ENCODE measurements around the gene SOCS7.

SOCS7 gene

DNA sequence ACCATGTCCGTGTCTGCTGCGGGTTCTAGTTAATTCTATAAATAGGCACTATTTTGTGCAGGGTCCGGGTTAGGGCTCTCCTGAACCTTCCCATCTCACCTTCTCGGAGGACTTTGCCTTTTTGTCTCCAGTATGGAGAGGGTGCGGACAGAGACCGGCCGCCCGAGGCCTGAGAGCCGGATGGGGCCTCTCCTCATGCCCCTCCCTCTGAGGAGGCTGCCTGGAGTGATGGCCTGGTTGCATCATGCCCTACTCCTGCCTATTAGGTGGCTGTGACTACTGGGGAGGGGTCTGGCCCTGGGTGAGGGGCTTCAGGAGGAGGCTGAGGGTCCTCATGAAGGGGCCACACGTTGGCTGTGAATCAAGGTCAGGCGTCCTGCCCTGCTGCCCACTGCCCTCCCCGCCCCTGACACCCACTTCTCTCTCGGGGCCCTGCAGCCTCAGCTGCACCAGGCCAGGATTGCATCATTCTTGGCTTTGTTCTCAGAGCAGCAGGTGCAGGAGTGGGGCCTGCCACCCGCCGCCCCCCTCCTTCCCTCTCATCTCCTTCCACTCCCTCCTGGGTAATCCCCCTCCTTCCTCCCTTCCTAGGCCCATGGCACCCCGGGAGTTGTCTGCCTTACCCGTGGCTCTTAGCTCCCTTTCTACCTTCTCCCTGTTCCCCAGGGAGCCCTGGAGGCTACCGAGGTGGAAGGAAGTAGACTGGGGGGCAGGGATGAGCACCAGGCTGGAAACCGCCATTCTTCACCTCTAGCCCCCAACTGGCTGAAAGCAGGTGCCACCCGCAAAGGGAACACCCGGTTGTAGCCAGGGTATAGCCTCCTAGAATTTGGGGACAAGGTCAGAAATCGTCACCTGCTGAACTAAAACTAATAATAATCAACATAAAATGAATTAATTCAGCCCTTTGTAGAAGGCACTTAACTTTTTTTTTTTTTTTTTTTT is 63.9 kb downstream of the SOCS7 start:
- H3K4me3 ChIP-seq (ENCODE audit: low read depth, low read length): peak overlapping the region; percentile 38
- TF ChIP-seq, protein P1, sequence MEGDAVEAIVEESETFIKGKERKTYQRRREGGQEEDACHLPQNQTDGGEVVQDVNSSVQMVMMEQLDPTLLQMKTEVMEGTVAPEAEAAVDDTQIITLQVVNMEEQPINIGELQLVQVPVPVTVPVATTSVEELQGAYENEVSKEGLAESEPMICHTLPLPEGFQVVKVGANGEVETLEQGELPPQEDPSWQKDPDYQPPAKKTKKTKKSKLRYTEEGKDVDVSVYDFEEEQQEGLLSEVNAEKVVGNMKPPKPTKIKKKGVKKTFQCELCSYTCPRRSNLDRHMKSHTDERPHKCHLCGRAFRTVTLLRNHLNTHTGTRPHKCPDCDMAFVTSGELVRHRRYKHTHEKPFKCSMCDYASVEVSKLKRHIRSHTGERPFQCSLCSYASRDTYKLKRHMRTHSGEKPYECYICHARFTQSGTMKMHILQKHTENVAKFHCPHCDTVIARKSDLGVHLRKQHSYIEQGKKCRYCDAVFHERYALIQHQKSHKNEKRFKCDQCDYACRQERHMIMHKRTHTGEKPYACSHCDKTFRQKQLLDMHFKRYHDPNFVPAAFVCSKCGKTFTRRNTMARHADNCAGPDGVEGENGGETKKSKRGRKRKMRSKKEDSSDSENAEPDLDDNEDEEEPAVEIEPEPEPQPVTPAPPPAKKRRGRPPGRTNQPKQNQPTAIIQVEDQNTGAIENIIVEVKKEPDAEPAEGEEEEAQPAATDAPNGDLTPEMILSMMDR (IDR thresholded peaks at IDR 0.05; ENCODE audit: low read depth, low read length): no peak
- H3K36me3 ChIP-seq: no peaks in the 10 kb centered on the region
- peak; percentile 84 for DNase-seq
- H3K27me3 ChIP-seq: no peaks in the 10 kb centered on the region
- peaks cover 25% of the 10 kb centered on the region for H3K4me1 ChIP-seq
- H3K9me3 ChIP-seq: no peaks in the 10 kb centered on the region

DNA sequence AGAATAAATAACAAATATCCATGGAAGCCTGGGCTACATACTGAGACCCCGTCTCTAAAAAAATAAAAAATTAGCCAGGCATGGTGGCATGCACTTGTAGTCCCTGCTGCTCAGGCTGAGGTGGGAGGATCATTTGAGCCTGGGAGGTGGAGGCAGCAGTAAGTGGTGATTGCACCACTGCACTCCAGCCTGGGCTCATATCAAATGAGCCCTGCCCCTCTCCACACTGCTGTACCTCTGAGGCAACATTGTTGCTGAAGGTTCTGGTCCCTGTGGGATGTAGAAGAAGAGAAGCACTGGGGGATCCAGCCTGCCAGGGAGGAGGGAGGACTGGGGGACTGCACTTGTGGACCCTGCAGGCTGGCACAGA is 65.2 kb downstream of the SOCS7 start:
- Histone ChIP-seq H3K4me3 (ENCODE audit: low read depth, low read length) (no peak overlapping the region), H3K36me3 (no peaks in the 10 kb centered on the region), H3K27me3 (no peaks in the 10 kb centered on the region), H3K4me1 (peaks cover 37% of the 10 kb centered on the region), H3K9me3 (no peaks in the 10 kb centered on the region)
- no peak for DNase-seq
- TF ChIP-seq, protein P1 (IDR thresholded peaks at IDR 0.05; ENCODE audit: low read depth, low read length): no peak

DNA sequence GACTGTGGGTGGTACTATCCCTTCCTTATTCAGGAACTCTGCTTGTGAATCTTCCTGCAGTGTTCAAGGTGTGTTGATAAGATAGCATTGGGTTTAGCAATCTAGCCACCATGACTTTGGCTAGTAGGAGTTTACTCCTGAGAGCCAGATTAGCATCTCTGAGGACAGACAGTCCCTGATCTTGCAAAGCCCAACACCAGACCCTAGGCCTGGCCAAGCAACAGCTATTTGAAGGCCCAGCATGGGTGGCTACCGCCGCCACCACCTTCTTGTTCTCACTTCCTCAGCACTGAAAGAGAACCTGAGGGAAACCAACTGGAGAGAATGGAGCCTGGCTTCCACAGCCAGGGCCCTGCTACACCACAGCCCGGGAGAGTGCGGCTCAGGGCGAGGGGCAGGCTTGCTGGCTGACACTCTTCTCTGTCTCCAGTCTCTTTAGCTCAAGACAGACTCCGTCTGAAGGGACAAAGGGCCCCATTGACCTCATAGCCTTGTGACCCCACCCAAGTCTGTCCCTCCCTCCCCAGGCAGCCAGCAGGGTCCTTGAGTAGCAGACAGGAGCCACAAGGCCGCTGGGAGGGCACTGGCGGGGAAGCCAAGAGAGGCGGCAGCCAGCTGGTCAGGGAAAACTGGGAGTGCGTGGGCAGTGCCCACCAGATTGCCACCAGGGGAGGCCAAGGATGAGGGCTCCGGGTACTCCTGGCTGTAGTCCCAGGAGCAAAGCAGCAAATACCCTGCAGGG is 65.7 kb downstream of the SOCS7 start:
- Histone ChIP-seq H3K4me1 (peaks cover 37% of the 10 kb centered on the region), H3K36me3 (no peaks in the 10 kb centered on the region), H3K27me3 (no peaks in the 10 kb centered on the region), H3K9me3 (no peaks in the 10 kb centered on the region), H3K4me3 (ENCODE audit: low read depth, low read length) (no peak overlapping the region)
- no peak for DNase-seq
- TF ChIP-seq, protein P1 (IDR thresholded peaks at IDR 0.05; ENCODE audit: low read depth, low read length): no peak

DNA sequence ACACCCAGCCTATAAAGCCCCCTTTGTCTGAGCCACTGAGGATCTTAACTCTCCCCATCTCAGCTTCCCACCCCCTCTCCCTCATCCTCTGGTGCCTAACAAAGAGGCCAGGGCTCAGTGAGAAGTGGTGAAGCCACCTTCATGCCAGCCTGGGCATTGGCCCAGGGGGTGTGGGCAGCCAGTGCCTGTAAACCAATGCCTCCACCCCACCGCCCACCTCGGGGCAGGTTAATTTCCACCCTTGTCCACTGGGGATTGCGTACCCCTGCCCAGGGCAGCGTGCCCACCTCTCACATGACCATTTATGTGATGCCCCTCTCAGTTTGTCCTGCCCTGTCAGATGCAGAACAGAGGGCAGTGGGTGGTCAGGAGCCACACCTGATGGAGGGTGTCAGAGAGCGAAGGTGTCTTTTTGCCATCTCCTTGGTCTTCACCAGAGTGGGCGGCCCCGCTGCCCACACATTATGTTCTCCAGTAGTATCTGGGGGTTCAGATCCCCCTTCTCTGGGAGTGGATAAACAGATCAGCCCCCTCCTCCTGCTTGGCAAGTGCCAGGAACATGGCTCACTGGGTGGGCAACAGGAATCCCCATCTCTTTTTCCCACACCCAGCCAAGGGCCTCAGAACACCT is 66.5 kb downstream of the SOCS7 start:
- no peaks in the 10 kb centered on the region for H3K27me3 ChIP-seq
- no peaks in the 10 kb centered on the region for H3K9me3 ChIP-seq
- peaks cover 37% of the 10 kb centered on the region for H3K4me1 ChIP-seq
- no peak overlapping the region for H3K4me3 ChIP-seq (ENCODE audit: low read depth, low read length)
- H3K36me3 ChIP-seq: no peaks in the 10 kb centered on the region
- TF ChIP-seq, protein P1 (IDR thresholded peaks at IDR 0.05; ENCODE audit: low read depth, low read length): no peak
- no peak for DNase-seq

DNA sequence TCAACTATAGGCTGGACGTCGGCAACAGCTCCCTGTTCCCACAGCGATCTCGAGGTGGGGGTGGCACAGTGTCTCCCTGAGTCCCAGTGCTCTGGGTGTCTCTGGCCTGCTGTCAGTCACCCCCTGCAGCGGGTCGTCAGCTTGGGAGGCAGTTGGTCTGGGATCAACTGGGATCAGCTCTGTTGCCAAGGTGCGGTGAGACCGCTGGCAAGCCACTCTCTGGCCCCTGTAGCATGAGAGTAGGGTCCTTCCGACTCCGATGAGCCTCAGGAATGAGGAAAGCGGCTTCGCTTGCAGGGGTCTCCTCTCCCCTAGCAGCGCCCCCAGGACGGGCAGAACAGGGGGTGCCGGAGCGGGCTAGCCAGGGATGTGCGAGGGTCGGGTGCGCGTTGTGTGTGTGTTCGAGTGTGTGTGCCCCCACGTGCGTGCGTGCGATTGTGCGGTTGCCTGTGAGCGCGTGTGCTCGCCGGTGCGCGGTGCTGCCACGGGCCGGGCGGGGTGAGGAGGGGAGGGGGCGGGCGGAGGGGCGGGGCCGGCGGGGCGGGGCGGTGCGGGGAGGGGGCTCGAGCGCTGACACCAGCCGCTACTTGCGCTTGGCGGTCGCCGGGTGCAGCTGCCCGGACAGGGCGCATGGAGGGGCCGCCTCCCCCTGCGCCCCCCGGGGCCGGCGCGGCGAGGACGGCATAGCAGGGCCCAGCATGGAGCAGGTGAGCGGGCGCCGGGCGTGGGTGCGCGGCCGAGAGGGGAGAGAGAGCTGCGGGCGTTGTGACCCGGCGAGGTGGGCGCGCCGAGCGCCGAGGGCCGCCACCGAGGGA is 67.3 kb downstream of the SOCS7 start:
- peak; percentile 45 for DNase-seq
- Histone ChIP-seq H3K27me3 (no peaks in the 10 kb centered on the region), H3K4me1 (peaks cover 37% of the 10 kb centered on the region), H3K4me3 (ENCODE audit: low read depth, low read length) (peak overlapping the region; percentile 48), H3K36me3 (no peaks in the 10 kb centered on the region), H3K9me3 (no peaks in the 10 kb centered on the region)
- TF ChIP-seq, protein P1 (IDR thresholded peaks at IDR 0.05; ENCODE audit: low read depth, low read length): no peak
